Ishikawa (cell line): ENCODE results near the gene LLCFC1.

Experiments
- CEBPB ChIP-seq: IDR thresholded peaks from 2 replicates; pipeline ENCODE4 v1.6.1; 2012
- CREB1 ChIP-seq: IDR thresholded peaks from 2 replicates; pipeline ENCODE4 v1.6.1; 2012; ENCODE audit warnings: low read depth
- EGR1 ChIP-seq: IDR thresholded peaks from 2 replicates; pipeline ENCODE4 v1.6.1; 2012
- EP300 ChIP-seq: IDR thresholded peaks from 2 replicates; pipeline ENCODE4 v1.6.1; 2012; ENCODE audit warnings: borderline replicate concordance
- FOXM1 ChIP-seq: IDR thresholded peaks from 2 replicates; pipeline ENCODE4 v1.6.1; 2012; ENCODE audit warnings: low read depth, borderline replicate concordance
- MAX ChIP-seq: IDR thresholded peaks from 2 replicates; pipeline ENCODE4 v1.6.1; 2012
- NFIC ChIP-seq: IDR thresholded peaks from 2 replicates; pipeline ENCODE4 v1.6.1; 2012
- RAD21 ChIP-seq: IDR thresholded peaks from 2 replicates; pipeline ENCODE4 v1.6.1; 2012; ENCODE audit warnings: low read depth
- REST ChIP-seq: IDR thresholded peaks from 2 replicates; pipeline ENCODE4 v1.6.1; 2012; ENCODE audit warnings: low read depth, mild to moderate bottlenecking
- TAF1 ChIP-seq: IDR thresholded peaks from 2 replicates; pipeline ENCODE4 v1.6.1; 2012; ENCODE audit warnings: low read depth, mild to moderate bottlenecking
- TCF12 ChIP-seq: IDR thresholded peaks from 2 replicates; pipeline ENCODE4 v1.6.1; 2012; ENCODE audit warnings: low read depth
- TEAD4 ChIP-seq: IDR thresholded peaks from 2 replicates; pipeline ENCODE4 v1.6.1; 2012
- USF1 ChIP-seq: IDR thresholded peaks from 2 replicates; pipeline ENCODE4 v1.6.1; 2012
- YY1 ChIP-seq: IDR thresholded peaks from 2 replicates; pipeline ENCODE4 v1.6.1; 2012; ENCODE audit warnings: low read depth
- ZBTB7A ChIP-seq: IDR thresholded peaks from 2 replicates; pipeline ENCODE4 v1.6.1; 2012; ENCODE audit warnings: low read depth

LLCFC1 gene

DNA sequence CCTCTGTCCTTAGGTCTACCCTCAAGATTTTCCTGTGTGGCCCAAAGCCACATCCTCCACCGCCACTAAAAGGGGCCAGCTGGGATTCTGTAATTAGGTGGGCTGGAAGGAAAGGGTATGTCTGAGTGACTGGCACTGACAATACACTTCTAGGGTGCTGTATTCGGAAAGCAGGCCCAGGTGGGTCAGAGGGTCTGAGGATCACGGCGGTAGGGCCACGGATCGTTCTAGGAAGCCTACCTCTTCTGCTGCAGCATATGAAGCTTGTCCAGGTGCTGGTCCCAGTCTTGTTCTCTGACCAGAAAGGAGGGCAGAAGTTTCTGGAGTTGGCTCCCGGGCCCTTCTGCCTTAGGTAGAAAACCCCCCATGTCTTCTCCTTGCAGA, 6.2 kb upstream of the LLCFC1 start:
- TF ChIP-seq ZBTB7A (no peak), TAF1 (no peak), YY1 (no peak), CREB1 (no peak), EP300 (no peak), NFIC (no peak)

GRCh38 chr7:142933624-142934023, 5.7 kb upstream of the LLCFC1 start, which contains the start of gene TRPV5:
TSS of gene TRPV5 (minus strand) at chr7:142933746. CDS start at chr7:142933459, 287 bp downstream.
- TF ChIP-seq NFIC (no peak), FOXM1 (no peak), YY1 (no peak), TEAD4 (no peak), USF1 (no peak), TAF1 (no peak), ZBTB7A (no peak), TCF12 (no peak), CEBPB (no peak)

DNA sequence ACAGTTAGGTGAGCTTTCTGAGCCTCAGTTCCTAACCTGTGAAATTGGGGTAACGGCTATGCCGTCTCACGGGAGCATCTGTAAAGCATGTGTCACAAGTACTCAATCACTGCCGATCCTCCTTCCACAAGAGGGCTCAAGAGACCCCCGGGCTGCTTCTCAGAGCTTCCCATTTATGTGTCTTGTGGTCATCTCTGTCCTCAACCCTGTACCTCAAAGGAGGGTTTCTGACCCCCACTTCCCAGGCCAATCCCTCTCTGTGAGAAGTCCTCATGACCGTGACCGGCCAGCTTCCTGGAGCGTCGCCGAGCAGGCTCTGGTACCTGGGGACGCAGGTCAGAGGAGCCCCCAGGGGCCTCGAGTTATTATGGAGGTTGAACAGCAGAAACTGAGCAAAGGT, 5.2 kb upstream of the LLCFC1 start:
- TF ChIP-seq TAF1 (no peak), USF1 (no peak), FOXM1 (no peak), CEBPB (no peak), CREB1 (no peak), EP300 (no peak), MAX (no peak), TEAD4 (no peak), YY1 (no peak), ZBTB7A (no peak), NFIC (no peak), REST (no peak), TCF12 (no peak)

GRCh38 chr7:142935941-142936565, 3.2 kb upstream of the LLCFC1 start:
- TF ChIP-seq REST = no peak
- no peak for TF ChIP-seq MAX
- TF ChIP-seq CREB1 = no peak
- TF ChIP-seq ZBTB7A = no peak
- no peak for TF ChIP-seq TAF1
- no peak for TF ChIP-seq CEBPB
- no peak for TF ChIP-seq EP300
- TF ChIP-seq USF1 = no peak
- no peak for TF ChIP-seq TCF12
- no peak for TF ChIP-seq YY1
- TF ChIP-seq RAD21 = no peak
- no peak for TF ChIP-seq TEAD4
- TF ChIP-seq EGR1 = no peak
- TF ChIP-seq NFIC = no peak
- no peak for TF ChIP-seq FOXM1

- TF ChIP-seq YY1 (no peak), TCF12 (no peak), EGR1 (no peak), FOXM1 (no peak), NFIC (no peak)
These were observed 673 bp upstream of the LLCFC1 start for GRCh38 chr7:142938611-142939010.
